AG04449 (cell line): ENCODE data around the gene P3H3.
"Not testable (repeated sequence)": the region's sequence is repeated elsewhere in the genome, so short reads cannot be mapped to it uniquely, and the experiment has no call there.

Source experiments
- CTCF ChIA-PET: fragments of 350-600 bp; formaldehyde crosslinking; extraction: SDS; loops from one replicate; lab custom pipeline; 2021; ENCODE audit warnings: antibody characterized with exemption; lab: Yijun Ruan, JAX
- POLR2A ChIA-PET: fragments of 400-600, 350-600 bp; formaldehyde crosslinking; extraction: SDS; loops from one replicate; lab custom pipeline; 2020; ENCODE audit warnings: antibody characterized with exemption, inconsistent platforms; lab: Yijun Ruan, JAX
- DNase-seq: peaks from one replicate; pipeline ENCODE4 v3.0.0-alpha.2; 2010; ENCODE audit warnings: low read depth, low spot score
- H3K4me3 ChIP-seq: 2 replicates; pipeline ENCODE4 v1.5.1; 2011; ENCODE audit warnings: low read depth, mild to moderate bottlenecking, control low read depth, low read length
- CTCF ChIP-seq: IDR thresholded peaks from one replicate; pipeline ENCODE4 v1.5.1; 2011; ENCODE audit warnings: mild to moderate bottlenecking, moderate library complexity, low read length, control low read depth, inconsistent platforms; ENCODE audit not compliant: insufficient read depth; ENCODE audit errors: missing control alignments

P3H3 gene

DNA sequence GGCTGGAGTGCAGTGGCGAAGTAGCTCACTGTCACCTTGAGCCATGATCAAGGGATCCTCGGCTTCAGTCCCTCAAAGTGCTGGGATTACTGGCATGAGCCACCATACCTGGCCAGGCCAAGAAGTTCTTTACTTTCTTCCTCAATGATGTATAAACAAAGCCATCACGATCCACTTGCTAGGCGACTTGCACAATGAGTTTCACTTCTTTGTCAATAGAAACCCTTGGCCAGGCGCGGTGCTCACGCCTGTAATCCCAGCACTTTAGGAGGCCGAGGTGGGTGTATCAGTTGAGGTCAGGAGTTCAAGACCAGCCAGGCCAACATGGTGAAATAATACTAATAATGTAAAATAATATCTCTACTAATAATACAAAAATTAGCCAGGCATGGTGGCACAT is 59.3 kb downstream of the P3H3 start:
- ChIA-PET CTCF (interaction anchor here (0.8 to 1.9 kb wide), 4 partner anchors 10 to 75 kb away, joined by 3 to 11 read pairs (median 4); partner anchors contain the start of gene SPSB2), POLR2A (no interaction called here)
- no peak overlapping the region for H3K4me3 ChIP-seq
- TF ChIP-seq CTCF: no peak
- no peak for DNase-seq

GRCh38 chr12:6888360-6888759 is 60.2 kb downstream of the P3H3 start:
- ChIA-PET POLR2A (interaction anchor here (1.3 kb wide), 1 partner anchor 15 kb away, joined by 3 read pairs; the partner anchor contains the start of gene SPSB2), CTCF (interaction anchor here (1.6 kb wide), 1 partner anchor 18 kb away, joined by 5 read pairs; no protein-coding TSS in a partner anchor)
- no peak for DNase-seq
- no peak overlapping the region for H3K4me3 ChIP-seq
- no peak for TF ChIP-seq CTCF

GRCh38 chr12:6888794-6889193 is 60.6 kb downstream of the P3H3 start:
- CTCF ChIA-PET: interaction anchor here (1.4 kb wide), 1 partner anchor 17 kb away, joined by 12 read pairs; the partner anchor contains the start of gene SPSB2
- POLR2A ChIA-PET: interaction anchor here (1.3 kb wide), 1 partner anchor 16 kb away, joined by 3 read pairs; the partner anchor contains the start of gene SPSB2
- DNase-seq, H3K4me3 ChIP-seq: not testable (repeated sequence)
